Endodermal cell (in vitro differentiated cells): ENCODE measurements around the gene FOXD1. TPM values are rescaled to one million over a fixed set of nuclear protein-coding genes. Genes with fewer than 3 reads are reported as not detected.

ENCODE experiments used
- DNase-seq: peaks from one replicate; pipeline ENCODE4 v3.0.0-alpha.2; 2017
- H3K27ac ChIP-seq: 2 replicates; pipeline ENCODE4 v1.5.1; 2013; ENCODE audit warnings: mild to moderate bottlenecking, low read depth, low read length, moderate library complexity
- H3K27me3 ChIP-seq: 2 replicates; pipeline ENCODE4 v1.6.1; 2013; ENCODE audit warnings: mild to moderate bottlenecking, low read length, moderate library complexity; ENCODE audit not compliant: insufficient read depth, control insufficient read depth, poor library complexity, severe bottlenecking
- H3K36me3 ChIP-seq: 2 replicates; pipeline ENCODE4 v1.7.0; 2013; ENCODE audit warnings: mild to moderate bottlenecking, low read length, moderate library complexity; ENCODE audit not compliant: control insufficient read depth, insufficient read depth
- H3K4me1 ChIP-seq: one replicate; pipeline ENCODE4 v1.7.0; 2013; ENCODE audit warnings: low read length; ENCODE audit not compliant: control insufficient read depth, insufficient read depth
- H3K4me3 ChIP-seq: 2 replicates; pipeline ENCODE4 v1.5.1; 2013; ENCODE audit warnings: mild to moderate bottlenecking, low read length, moderate library complexity
- H3K9ac ChIP-seq: 2 replicates; pipeline ENCODE4 v1.6.1; 2013; ENCODE audit warnings: mild to moderate bottlenecking, low read length, moderate library complexity; ENCODE audit not compliant: poor library complexity, severe bottlenecking; ENCODE audit errors: extremely low read depth
- H3K9me3 ChIP-seq: 2 replicates; pipeline ENCODE4 v1.6.1; 2013; ENCODE audit warnings: mild to moderate bottlenecking, low read length, moderate library complexity; ENCODE audit not compliant: control insufficient read depth
- H3K27ac Mint-ChIP-seq: 2 replicates; pipeline ENCODE4 v1.8.0; 2020; ENCODE audit warnings: mixed read lengths
- H3K27me3 Mint-ChIP-seq: 2 replicates; pipeline ENCODE4 v1.8.0; 2021; ENCODE audit warnings: mild to moderate bottlenecking, mixed read lengths; ENCODE audit not compliant: insufficient read depth
- H3K36me3 Mint-ChIP-seq: 2 replicates; pipeline ENCODE4 v1.8.0; 2020; ENCODE audit warnings: low read depth, mixed read lengths
- H3K4me1 Mint-ChIP-seq: 2 replicates; pipeline ENCODE4 v1.8.0; 2020; ENCODE audit warnings: mixed read lengths
- H3K4me3 Mint-ChIP-seq: 2 replicates; pipeline ENCODE4 v1.8.0; 2020; ENCODE audit warnings: mild to moderate bottlenecking, moderate library complexity, mixed read lengths
- H3K9me3 Mint-ChIP-seq: 2 replicates; pipeline ENCODE4 v1.8.0; 2020; ENCODE audit warnings: mild to moderate bottlenecking, mixed read lengths
- CTCF ChIP-seq: fragments of 200-600 bp; sonication (generic); conservative IDR thresholded peaks from 2 replicates; pipeline ENCODE4 v1.5.0; 2021; ENCODE audit warnings: antibody characterized with exemption, mild to moderate bottlenecking
- WGBS, 2 experiments: methylation state at CpG; one replicate each; pipeline versions ENCODE4 v1.1.5 to v1.1.7; 2013; ENCODE audit warnings: missing lambda C conversion rate in 2 of 2, mixed read lengths in 1 of 2; ENCODE audit not compliant: insufficient coverage in 1 of 2, insufficient read length in 1 of 2; 5-methylcytosine and 5-hydroxymethylcytosine counted together
- total RNA-seq, 2 donors: library from RNA; stranded (reverse); fragmentation: NEBNext Ultra II Directional in 1 of 2; extraction: Animal tissue kit (Norgen Biotek cat#: 25700) in 1 of 2; gene quantifications; 2 replicates in 1 of 2; 3 replicates in 1 of 2; pipeline ENCODE4 v1.2.1, GENCODE V29; 2021

Gene FOXD1
- total RNA-seq, 2 donors from 2014 or later, result 0.29 to 0.59 TPM

GRCh38 chr5:73438645-73439470 is 9.7 kb downstream of the FOXD1 start:
- H3K9me3 ChIP-seq, result no peaks in the 10 kb centered on the region
- H3K27me3 ChIP-seq, result peaks cover 100% of the 10 kb centered on the region
- DNase-seq, result no peak
- 36 to 67% methylated on average over 1 to 5 of the region's 5 CpGs for WGBS, 2 experiments
- H3K9ac ChIP-seq, result no peak overlapping the region
- H3K36me3 ChIP-seq, result no peaks in the 10 kb centered on the region
- Mint-ChIP-seq H3K4me1 (peaks cover 16% of the 10 kb centered on the region), H3K36me3 (no peaks in the 10 kb centered on the region), H3K9me3 (no peaks in the 10 kb centered on the region), H3K27ac (no peak overlapping the region), H3K4me3 (no peak overlapping the region), H3K27me3 (peaks cover 97% of the 10 kb centered on the region)
- TF ChIP-seq CTCF, result no peak
- H3K4me1 ChIP-seq, result peaks cover 5% of the 10 kb centered on the region
- no peak overlapping the region for H3K27ac ChIP-seq
- H3K4me3 ChIP-seq, result no peak overlapping the region

- Histone ChIP-seq H3K4me1 (peaks cover 5% of the 10 kb centered on the region), H3K27me3 (peaks cover 100% of the 10 kb centered on the region), H3K9me3 (no peaks in the 10 kb centered on the region), H3K27ac (no peak overlapping the region), H3K36me3 (no peaks in the 10 kb centered on the region), H3K4me3 (peak overlapping the region; percentile 74), H3K9ac (no peak overlapping the region)
- DNase-seq, result no peak
- no peaks in the 10 kb centered on the region for H3K9me3 Mint-ChIP-seq
- peak overlapping the region; percentile 57 for H3K4me3 Mint-ChIP-seq
- no peaks in the 10 kb centered on the region for H3K36me3 Mint-ChIP-seq
- WGBS, 2 experiments, result 1 to 3% methylated on average over 13 to 16 of the region's 18 CpGs
- H3K27ac Mint-ChIP-seq, result no peak overlapping the region
- H3K4me1 Mint-ChIP-seq, result peaks cover 13% of the 10 kb centered on the region
- H3K27me3 Mint-ChIP-seq, result peaks cover 97% of the 10 kb centered on the region
- TF ChIP-seq CTCF, result peak; percentile 13
These were observed 10.6 kb downstream of the FOXD1 start for GRCh38 chr5:73437777-73438644.

- Mint-ChIP-seq H3K4me3 (peak overlapping the region; percentile 57), H3K9me3 (no peaks in the 10 kb centered on the region), H3K36me3 (no peaks in the 10 kb centered on the region), H3K27ac (no peak overlapping the region), H3K27me3 (peaks cover 97% of the 10 kb centered on the region), H3K4me1 (peaks cover 13% of the 10 kb centered on the region)
- peaks cover 97% of the 10 kb centered on the region for H3K27me3 ChIP-seq
- peak; percentile 86 for TF ChIP-seq CTCF
- peak overlapping the region; percentile 74 for H3K4me3 ChIP-seq
- 2 to 3% methylated on average over 15 to 69 of the region's 69 CpGs for WGBS, 2 experiments
- no peak overlapping the region for H3K9ac ChIP-seq
- peak; percentile 91 for DNase-seq
- no peak overlapping the region for H3K27ac ChIP-seq
- no peaks in the 10 kb centered on the region for H3K36me3 ChIP-seq
- H3K9me3 ChIP-seq, result no peaks in the 10 kb centered on the region
- peaks cover 5% of the 10 kb centered on the region for H3K4me1 ChIP-seq
These were observed 11.3 kb downstream of the FOXD1 start for GRCh38 chr5:73437101-73437776.
